GM19395 (cell line): ENCODE data around the gene HFM1.

Experiments used
- ATAC-seq: cut with Tn5 transposase; IDR thresholded peaks from one replicate; pipeline ENCODE4 v1.9.1; 2021; ENCODE audit warnings: mild to moderate bottlenecking, moderate library complexity; ENCODE audit not compliant: unreplicated experiment

HFM1 gene

GRCh38 chr1:91245435-91245834 lies 159.2 kb downstream of the HFM1 start:
- ATAC-seq: no peak

GRCh38 chr1:91244737-91245136 lies 159.9 kb downstream of the HFM1 start:
- no peak for ATAC-seq

GRCh38 chr1:91243171-91243570 lies 161.5 kb downstream of the HFM1 start:
- no peak for ATAC-seq

- no peak for ATAC-seq
Measured at GRCh38 chr1:91234181-91234580, 170.5 kb downstream of the HFM1 start.

- no peak for ATAC-seq
Measured at GRCh38 chr1:91226741-91227140, 177.9 kb downstream of the HFM1 start.

GRCh38 chr1:91224878-91225277 lies 179.8 kb downstream of the HFM1 start:
- no peak for ATAC-seq

- no peak for ATAC-seq
Measured at GRCh38 chr1:91221017-91221416, 183.6 kb downstream of the HFM1 start.

- ATAC-seq: no peak
Measured at GRCh38 chr1:91217911-91218310, 186.7 kb downstream of the HFM1 start.
